HepG2 (cell line): Measurements from ENCODE around the gene FHIT. TPM values are rescaled to one million over a fixed set of nuclear protein-coding genes. Genes with fewer than 3 reads are reported as not detected.

Source experiments
- ATAC-seq: fragments of 200-7000 bp; cut with Tn5 transposase; 3 replicates; pipeline ENCODE4 v1.9.1; 2020; ENCODE audit warnings: mild to moderate bottlenecking, moderate library complexity
- BruUV-seq: library from RNA; stranded (reverse); fragments of 400-500 nt; replicated peaks from 2 replicates; lab custom pipeline; 2021; lab: Mats Ljungman, UMichigan
- CTCF ChIA-PET: fragments of 300-600 bp; formaldehyde crosslinking; extraction: SDS; loops from one replicate; lab custom pipeline; 2021; ENCODE audit warnings: low total read pairs, inconsistent platforms, low intra/inter-chr PET ratio; lab: Yijun Ruan, JAX
- POLR2A ChIA-PET: fragments of 350-600 bp; sonication (Branson Sonifier 250); formaldehyde crosslinking; loops from one replicate; lab custom pipeline; 2020; ENCODE audit warnings: antibody characterized with exemption, inconsistent platforms; lab: Yijun Ruan, JAX
- DNase-seq: peaks from one replicate; pipeline ENCODE4 v3.0.0-alpha.2; 2015; ENCODE audit warnings: low spot score
- FAIRE-seq: peaks from 3 replicates; lab custom pipeline; 2011; peaks lifted over from hg19 to GRCh38; lab: Jason Lieb, UNC
- H2AFZ ChIP-seq: one replicate; pipeline ENCODE4 v1.6.1; 2011; ENCODE audit warnings: low read length, inconsistent platforms
- H3K27ac ChIP-seq: fragments of 300-600 bp; 3 replicates; pipeline ENCODE4 v1.8.0; 2011; ENCODE audit warnings: mixed run types, mild to moderate bottlenecking, mixed read lengths, low read length, inconsistent platforms; ENCODE audit not compliant: insufficient read depth; ENCODE audit errors: extremely low read length
- H3K27me3 ChIP-seq, 2 experiments: fragments of 200-600 bp in 1 of 2; 2 replicates in 1 of 2; 3 replicates in 1 of 2; pipeline versions ENCODE4 v1.6.0 to v1.8.0; 2011; ENCODE audit warnings: low read length in 2 of 2, mild to moderate bottlenecking in 2 of 2, moderate library complexity in 2 of 2, inconsistent platforms in 1 of 2; ENCODE audit not compliant: insufficient read depth in 2 of 2, control insufficient read depth in 1 of 2
- H3K36me3 ChIP-seq, 2 experiments: fragments of 200-600 bp in 1 of 2; replicated peaks in 1 of 2; 2 replicates in 1 of 2; 3 replicates in 1 of 2; pipeline versions ENCODE4 v1.5.1 to v1.8.0; 2011; ENCODE audit warnings: low read length in 2 of 2, inconsistent platforms in 1 of 2; ENCODE audit not compliant: insufficient read depth in 2 of 2, control insufficient read depth in 1 of 2
- H3K4me1 ChIP-seq: 2 replicates; pipeline ENCODE4 v1.5.1; 2012; ENCODE audit warnings: low read length, inconsistent platforms; ENCODE audit not compliant: insufficient read depth
- H3K4me2 ChIP-seq: 2 replicates; pipeline ENCODE4 v1.6.0; 2011; ENCODE audit warnings: low read depth, low read length, inconsistent platforms
- H3K4me3 ChIP-seq, 3 experiments: fragments of 200-600 bp in 1 of 3; sonication (generic), shearing (Covaris generic) in 1 of 3; replicated peaks in 1 of 3; 2 replicates each; pipeline ENCODE4 v1.5.1; 2011 to 2016; ENCODE audit warnings: low read length in 3 of 3, inconsistent platforms in 2 of 3, low read depth in 2 of 3, mild to moderate bottlenecking in 2 of 3, control low read depth in 1 of 3, mixed read lengths in 1 of 3; ENCODE audit not compliant: insufficient read depth in 1 of 3
- H3K79me2 ChIP-seq: one replicate; pipeline ENCODE4 v1.6.1; 2011; ENCODE audit warnings: low read length, inconsistent platforms; ENCODE audit not compliant: insufficient read depth
- H3K9ac ChIP-seq: 2 replicates; pipeline ENCODE4 v1.6.0; 2011; ENCODE audit warnings: mild to moderate bottlenecking, low read depth, low read length, inconsistent platforms; ENCODE audit not compliant: insufficient read depth
- H3K9me3 ChIP-seq: 2 replicates; pipeline ENCODE4 v1.5.1; 2012; ENCODE audit warnings: mild to moderate bottlenecking, low read length
- H4K20me1 ChIP-seq: 2 replicates; pipeline ENCODE4 v1.6.0; 2011; ENCODE audit warnings: inconsistent platforms, mild to moderate bottlenecking, low read length, moderate library complexity; ENCODE audit not compliant: insufficient read depth
- CBX1 ChIP-seq: IDR thresholded peaks from one replicate; pipeline ENCODE4 v1.6.1; 2016; ENCODE audit warnings: antibody characterized with exemption, low read depth
- CCDC6 ChIP-seq: sonication (generic); formaldehyde crosslinking; IDR thresholded peaks from 2 replicates; pipeline ENCODE4 v1.8.1; 2022; ENCODE audit warnings: mild to moderate bottlenecking, missing genetic modification reagents, moderate library complexity
- KAT8 ChIP-seq: IDR thresholded peaks from 2 replicates; pipeline ENCODE4 v1.6.1; 2016; ENCODE audit warnings: missing genetic modification reagents, missing compliant biosample characterization
- MEF2D ChIP-seq: sonication (generic); formaldehyde crosslinking; IDR thresholded peaks from 2 replicates; pipeline ENCODE4 v1.5.1; 2020; ENCODE audit warnings: mild to moderate bottlenecking, missing genetic modification reagents
- REXO4 ChIP-seq: sonication (generic); formaldehyde crosslinking; IDR thresholded peaks from 2 replicates; pipeline ENCODE4 v1.8.0; 2022; ENCODE audit warnings: missing genetic modification reagents, mild to moderate bottlenecking, borderline replicate concordance
- ZFP82 ChIP-seq: sonication (generic); formaldehyde crosslinking; IDR thresholded peaks from 2 replicates; pipeline ENCODE4 v1.5.1; 2020; ENCODE audit warnings: mild to moderate bottlenecking, missing genetic modification reagents, borderline replicate concordance
- ZNF768 ChIP-seq: sonication (generic); formaldehyde crosslinking; IDR thresholded peaks from 2 replicates; pipeline ENCODE4 v1.4.0; 2020; ENCODE audit warnings: missing genetic modification reagents
- WGBS: methylation state at CpG from one replicate; pipeline ENCODE4 v1.1.6; 2017; ENCODE audit warnings: low lambda C conversion rate; 5-methylcytosine and 5-hydroxymethylcytosine counted together
- in situ Hi-C: cut with HindIII; loops from 2 replicates; pipeline ENCODE4 v1.10.0; 2017; ENCODE audit warnings: low pct_unique_long_range_greater_than_20kb; ENCODE audit not compliant: extremely low pct_ligation_motif_present
- intact Hi-C: fragments of 100-400 bp; cut with micrococcal nuclease; formaldehyde crosslinking; loops from one replicate; pipeline ENCODE4 v1.10.0; 2022; ENCODE audit not compliant: unreplicated experiment
- polyA plus RNA-seq, 8 experiments: library from polyadenylated mRNA; depleted of rRNA in 3 of 8; stranded (reverse) in 7 of 8; unstranded in 1 of 8; fragments of >200 nt; fragmentation: Illumina TruSeq in 4 of 8; extraction: Trizol in 4 of 8; gene quantifications; 2 replicates each; pipeline versions ENCODE4 v1.2.1 to v1.2.3, GENCODE V29; 2011 to 2016; ENCODE audit warnings: low read depth in 4 of 8, missing spikeins in 1 of 8, mixed read lengths in 1 of 8; ENCODE audit not compliant: insufficient read depth in 1 of 8
- total RNA-seq, 5 experiments: library from RNA; depleted of rRNA; stranded (reverse); fragments of >200 nt; fragmentation: Illumina TruSeq; extraction: Trizol; gene quantifications; 2 replicates each; pipeline ENCODE4 v1.2.3, GENCODE V29; 2016; ENCODE audit warnings: low read depth in 1 of 5
- TF ChIP-seq, protein P1 (sequence below): sonication (generic); formaldehyde crosslinking; IDR thresholded peaks from 2 replicates; pipeline ENCODE4 v1.8.0; 2022; ENCODE audit warnings: missing genetic modification reagents, mild to moderate bottlenecking, borderline replicate concordance
- TF ChIP-seq, protein P2 (sequence below): sonication (generic); formaldehyde crosslinking; IDR thresholded peaks from 2 replicates; pipeline ENCODE4 v1.5.0; 2020; ENCODE audit warnings: missing genetic modification reagents
- TF ChIP-seq, protein P3 (sequence below): sonication (generic); formaldehyde crosslinking; IDR thresholded peaks from 2 replicates; pipeline ENCODE4 v1.5.0; 2020; ENCODE audit warnings: missing genetic modification reagents, mild to moderate bottlenecking, borderline replicate concordance
- TF ChIP-seq, protein P4 (sequence below): sonication (generic); formaldehyde crosslinking; IDR thresholded peaks from 2 replicates; pipeline ENCODE4 v1.4.0; 2020; ENCODE audit warnings: missing genetic modification reagents, mild to moderate bottlenecking, borderline replicate concordance

The FHIT gene
- total and polyA plus RNA-seq, 2 of the 13 experiments (the other 11 are each of a cell fraction or from before 2014, with no cell fraction given): 4.0 to 4.6 TPM

DNA sequence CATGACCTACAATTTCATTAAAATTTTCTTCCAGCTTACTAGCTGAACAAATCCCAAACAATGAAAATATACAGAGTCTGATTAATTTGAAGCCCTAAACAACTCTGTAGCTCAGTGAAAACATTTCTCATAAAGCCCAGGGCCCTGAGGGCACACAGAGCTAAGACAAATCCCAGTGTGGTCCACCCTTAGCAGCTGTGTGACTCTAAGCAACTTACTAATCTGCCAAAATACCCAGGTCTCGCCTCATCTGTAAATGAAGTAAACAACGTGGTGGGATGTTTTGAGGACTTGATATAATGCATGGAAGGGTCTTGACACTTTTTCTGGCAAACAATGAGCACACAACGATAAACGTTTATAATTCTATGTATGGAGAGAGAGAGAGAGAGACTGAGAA lies 158.4 kb downstream of the FHIT start:
- CTCF ChIA-PET: no interaction called here
- no peak for FAIRE-seq
- in situ Hi-C loops: no loop called here

More for the DNA sequence above, 158.4 kb downstream of the FHIT start:
- TF ChIP-seq MEF2D (CRISPR knock-in tag) (no peak), REXO4 (CRISPR knock-in tag) (no peak), ZNF768 (CRISPR knock-in tag) (no peak), KAT8 (CRISPR knock-in tag) (no peak), CBX1 (no peak), ZFP82 (CRISPR knock-in tag) (no peak), CCDC6 (no peak)
- TF ChIP-seq, protein P1, sequence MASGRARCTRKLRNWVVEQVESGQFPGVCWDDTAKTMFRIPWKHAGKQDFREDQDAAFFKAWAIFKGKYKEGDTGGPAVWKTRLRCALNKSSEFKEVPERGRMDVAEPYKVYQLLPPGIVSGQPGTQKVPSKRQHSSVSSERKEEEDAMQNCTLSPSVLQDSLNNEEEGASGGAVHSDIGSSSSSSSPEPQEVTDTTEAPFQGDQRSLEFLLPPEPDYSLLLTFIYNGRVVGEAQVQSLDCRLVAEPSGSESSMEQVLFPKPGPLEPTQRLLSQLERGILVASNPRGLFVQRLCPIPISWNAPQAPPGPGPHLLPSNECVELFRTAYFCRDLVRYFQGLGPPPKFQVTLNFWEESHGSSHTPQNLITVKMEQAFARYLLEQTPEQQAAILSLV (CRISPR knock-in tag): no peak
- TF ChIP-seq, protein P2, sequence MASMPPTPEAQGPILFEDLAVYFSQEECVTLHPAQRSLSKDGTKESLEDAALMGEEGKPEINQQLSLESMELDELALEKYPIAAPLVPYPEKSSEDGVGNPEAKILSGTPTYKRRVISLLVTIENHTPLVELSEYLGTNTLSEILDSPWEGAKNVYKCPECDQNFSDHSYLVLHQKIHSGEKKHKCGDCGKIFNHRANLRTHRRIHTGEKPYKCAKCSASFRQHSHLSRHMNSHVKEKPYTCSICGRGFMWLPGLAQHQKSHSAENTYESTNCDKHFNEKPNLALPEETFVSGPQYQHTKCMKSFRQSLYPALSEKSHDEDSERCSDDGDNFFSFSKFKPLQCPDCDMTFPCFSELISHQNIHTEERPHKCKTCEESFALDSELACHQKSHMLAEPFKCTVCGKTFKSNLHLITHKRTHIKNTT: no peak
- TF ChIP-seq, protein P3, sequence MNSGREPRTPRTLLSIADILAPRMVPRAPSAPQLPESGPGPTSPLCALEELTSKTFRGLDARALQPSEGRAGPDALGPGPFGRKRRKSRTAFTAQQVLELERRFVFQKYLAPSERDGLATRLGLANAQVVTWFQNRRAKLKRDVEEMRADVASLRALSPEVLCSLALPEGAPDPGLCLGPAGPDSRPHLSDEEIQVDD (CRISPR knock-in tag): no peak
- TF ChIP-seq, protein P4, sequence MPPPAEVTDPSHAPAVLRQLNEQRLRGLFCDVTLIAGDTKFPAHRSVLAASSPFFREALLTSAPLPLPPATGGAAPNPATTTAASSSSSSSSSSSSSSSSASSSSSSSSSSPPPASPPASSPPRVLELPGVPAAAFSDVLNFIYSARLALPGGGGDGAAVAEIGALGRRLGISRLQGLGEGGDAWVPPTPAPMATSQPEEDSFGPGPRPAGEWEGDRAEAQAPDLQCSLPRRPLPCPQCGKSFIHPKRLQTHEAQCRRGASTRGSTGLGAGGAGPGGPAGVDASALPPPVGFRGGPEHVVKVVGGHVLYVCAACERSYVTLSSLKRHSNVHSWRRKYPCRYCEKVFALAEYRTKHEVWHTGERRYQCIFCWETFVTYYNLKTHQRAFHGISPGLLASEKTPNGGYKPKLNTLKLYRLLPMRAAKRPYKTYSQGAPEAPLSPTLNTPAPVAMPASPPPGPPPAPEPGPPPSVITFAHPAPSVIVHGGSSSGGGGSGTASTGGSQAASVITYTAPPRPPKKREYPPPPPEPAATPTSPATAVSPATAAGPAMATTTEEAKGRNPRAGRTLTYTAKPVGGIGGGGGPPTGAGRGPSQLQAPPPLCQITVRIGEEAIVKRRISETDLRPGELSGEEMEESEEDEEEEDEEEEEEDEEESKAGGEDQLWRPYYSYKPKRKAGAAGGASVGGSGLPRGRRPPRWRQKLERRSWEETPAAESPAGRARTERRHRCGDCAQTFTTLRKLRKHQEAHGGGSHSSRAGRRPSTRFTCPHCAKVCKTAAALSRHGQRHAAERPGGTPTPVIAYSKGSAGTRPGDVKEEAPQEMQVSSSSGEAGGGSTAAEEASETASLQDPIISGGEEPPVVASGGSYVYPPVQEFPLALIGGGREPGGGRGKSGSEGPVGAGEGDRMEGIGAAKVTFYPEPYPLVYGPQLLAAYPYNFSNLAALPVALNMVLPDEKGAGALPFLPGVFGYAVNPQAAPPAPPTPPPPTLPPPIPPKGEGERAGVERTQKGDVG (CRISPR knock-in tag): no peak
- H3K4me3 ChIP-seq: no peak overlapping the region
- POLR2A ChIA-PET: no interaction called here
- no peak overlapping the region for H3K9ac ChIP-seq
- H2AFZ ChIP-seq: no peak overlapping the region
- ATAC-seq: no peak
- no peaks in the 10 kb centered on the region for H3K79me2 ChIP-seq
- no peak overlapping the region for H3K27ac ChIP-seq
- 0 out of 2 replicates have a peak, but pooled peaks cover 6% of the 10 kb centered on the region for H3K4me1 ChIP-seq
- H3K27me3 ChIP-seq: no peaks in the 10 kb centered on the region
- WGBS: 66% methylated on average over 4 of the region's 4 CpGs
- H3K4me2 ChIP-seq: no peak overlapping the region
- no peaks in the 10 kb centered on the region for H3K9me3 ChIP-seq
- intact Hi-C loops: no loop called here
- DNase-seq: no peak
- no peaks in the 10 kb centered on the region for H4K20me1 ChIP-seq
- no peaks in the 10 kb centered on the region for H3K36me3 ChIP-seq
- BruUV-seq: no TSS peak
